Fibroblast of pulmonary artery (primary cell): Measurements from ENCODE around the gene EVPL.
"Not testable (repeated sequence)": the region's sequence is repeated elsewhere in the genome, so short reads cannot be mapped to it uniquely, and the experiment has no call there.

Experiments
- DNase-seq: peaks from one replicate; pipeline ENCODE4 v3.0.0-alpha.2; 2010; ENCODE audit warnings: low read depth
- H3K4me3 ChIP-seq: replicated peaks from 2 replicates; pipeline ENCODE4 v1.5.1; 2011; ENCODE audit warnings: low read depth, mild to moderate bottlenecking, control low read depth, low read length, moderate library complexity
- CTCF ChIP-seq: IDR thresholded peaks from 2 replicates; pipeline ENCODE4 v1.5.1; 2011; ENCODE audit warnings: mild to moderate bottlenecking, control low read depth, low read length, inconsistent platforms; ENCODE audit errors: missing control alignments

EVPL gene

GRCh38 chr17:76046064-76046463 lies 19.0 kb upstream of the EVPL start:
- no peak for TF ChIP-seq CTCF
- no peak overlapping the region for H3K4me3 ChIP-seq
- no peak for DNase-seq

- H3K4me3 ChIP-seq, DNase-seq: not testable (repeated sequence)
Observed at GRCh38 chr17:76044475-76045007, 17.4 kb upstream of the EVPL start.

- not testable (repeated sequence) for H3K4me3 ChIP-seq, DNase-seq
Observed at GRCh38 chr17:76042868-76043267, 15.8 kb upstream of the EVPL start.

GRCh38 chr17:76040376-76040775 lies 13.3 kb upstream of the EVPL start:
- H3K4me3 ChIP-seq, result no peak overlapping the region
- no peak for DNase-seq
- TF ChIP-seq CTCF, result no peak

- TF ChIP-seq CTCF, result no peak
- no peak overlapping the region for H3K4me3 ChIP-seq
- no peak for DNase-seq
Observed at GRCh38 chr17:76039121-76039520, 12.0 kb upstream of the EVPL start.

- TF ChIP-seq CTCF, result no peak
- DNase-seq, result no peak
- no peak overlapping the region for H3K4me3 ChIP-seq
Observed at GRCh38 chr17:76038050-76038449, 10.9 kb upstream of the EVPL start.

GRCh38 chr17:76036497-76037261 lies 9.6 kb upstream of the EVPL start:
- no peak for TF ChIP-seq CTCF
- no peak overlapping the region for H3K4me3 ChIP-seq
- DNase-seq, result no peak
